Measurements from ENCODE around the gene CTNNB1.

DNA sequence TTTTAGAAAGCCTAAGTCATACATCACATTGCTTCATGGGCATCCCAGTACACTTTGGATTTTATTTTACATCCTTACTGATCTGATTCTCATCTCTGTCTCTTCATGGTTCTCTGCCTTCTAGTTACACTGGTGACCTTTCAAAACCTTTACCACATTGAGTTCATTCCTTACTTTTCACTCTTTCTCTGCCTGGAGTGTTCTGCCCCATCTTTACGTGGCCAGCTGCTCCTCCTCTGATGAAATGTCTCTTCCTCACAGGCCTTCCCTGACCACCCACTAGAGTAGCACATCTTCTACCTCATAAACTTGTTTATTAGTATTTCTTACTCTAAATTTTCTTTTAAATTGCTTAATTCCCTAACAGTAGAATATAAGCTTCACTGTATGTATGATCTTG, 17.7 kb downstream of the CTNNB1 start:
- TF ChIP-seq CTCF (IDR thresholded peaks at IDR 0.05; ENCODE audit: low read depth, low read length, poor library complexity, severe bottlenecking) (no peak), EZH2phosphoT487 (IDR thresholded peaks at IDR 0.05; ENCODE audit: borderline replicate concordance, low read length) (no peak)
